ENCODE measurements around the gene COX8C.

DNA sequence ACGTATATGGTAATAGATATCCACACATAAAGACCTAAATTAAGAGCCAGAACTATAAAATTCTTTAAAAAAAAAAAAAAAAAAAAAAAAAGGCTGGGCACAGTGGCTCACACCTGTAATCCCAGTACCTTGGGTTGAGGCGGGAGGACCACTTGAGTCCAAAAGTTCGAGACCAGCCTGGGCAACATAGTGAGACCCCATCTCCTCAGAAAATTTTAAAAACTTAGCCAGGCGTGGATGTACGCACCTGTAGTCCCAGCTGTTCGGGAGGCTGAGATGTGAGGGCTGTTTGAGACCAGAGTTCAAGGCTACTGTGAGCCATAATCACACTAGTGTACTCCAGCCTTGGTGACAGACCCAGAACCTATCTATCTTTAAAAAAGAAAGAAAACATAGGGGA is 18.4 kb upstream of the COX8C start:
- TF ChIP-seq CHD7 (IDR thresholded peaks at IDR 0.05; ENCODE audit: insufficient replicate concordance, low read length) (no peak), CTCF (IDR thresholded peaks at IDR 0.05; ENCODE audit: control extremely low read depth in 1 of 3, insufficient read depth in 1 of 3, low read depth in 1 of 3, low read length in 3 of 3) (no peak)

Data from H1 (cell line).